GM10266 (cell line): ENCODE data around the gene FOXK2.
A peak's percentile ranks its signal among the peaks of the same experiment; 100 is the strongest.
"Not testable (repeated sequence)": the region's sequence is repeated elsewhere in the genome, so short reads cannot be mapped to it uniquely, and the experiment has no call there.

Experiments
- DNase-seq: peaks from one replicate; pipeline ENCODE4 v3.0.0; 2012; ENCODE audit errors: extremely low spot score
- CTCF ChIP-seq: IDR thresholded peaks from 2 replicates; pipeline ENCODE4 v1.5.1; 2012; ENCODE audit warnings: mild to moderate bottlenecking, low read depth; ENCODE audit not compliant: control insufficient read depth, insufficient read depth; ENCODE audit errors: missing control alignments

FOXK2 gene

GRCh38 chr17:82525712-82526111 is 6.2 kb downstream of the FOXK2 start:
- TF ChIP-seq CTCF: no peak

GRCh38 chr17:82527898-82528297 is 8.4 kb downstream of the FOXK2 start:
- no peak for TF ChIP-seq CTCF
- DNase-seq: no peak

More at GRCh38 chr17:82525712-82526111, 6.2 kb downstream of the FOXK2 start:
- no peak for DNase-seq

- DNase-seq: no peak
- peak; percentile 26 for TF ChIP-seq CTCF
These were observed 9.1 kb downstream of the FOXK2 start for GRCh38 chr17:82528484-82529265.

- no peak for DNase-seq
- no peak for TF ChIP-seq CTCF
These were observed 10.4 kb downstream of the FOXK2 start for GRCh38 chr17:82529914-82530300.

GRCh38 chr17:82531431-82531881 is 11.9 kb downstream of the FOXK2 start:
- TF ChIP-seq CTCF: no peak
- no peak for DNase-seq

- TF ChIP-seq CTCF: no peak
- no peak for DNase-seq
These were observed 14.9 kb downstream of the FOXK2 start for GRCh38 chr17:82534401-82534812.

- TF ChIP-seq CTCF: no peak
These were observed 17.1 kb downstream of the FOXK2 start for GRCh38 chr17:82536512-82537201.

GRCh38 chr17:82537228-82537627 is 17.7 kb downstream of the FOXK2 start:
- DNase-seq: not testable (repeated sequence)

More at GRCh38 chr17:82536512-82537201, 17.1 kb downstream of the FOXK2 start:
- no peak for DNase-seq

GRCh38 chr17:82539076-82539475 is 19.5 kb downstream of the FOXK2 start:
- not testable (repeated sequence) for DNase-seq
